IMR-90 (cell line): ENCODE data around the gene CENPP. TPM values are rescaled to one million over a fixed set of nuclear protein-coding genes. Genes with fewer than 3 reads are reported as not detected.

Experiments used
- ATAC-seq: fragments of 200-7000 bp; cut with Tn5 transposase; 2 replicates; pipeline ENCODE4 v1.9.1; 2020; ENCODE audit warnings: low read depth, mild to moderate bottlenecking, moderate library complexity
- BruUV-seq: library from RNA; stranded (reverse); fragments of 400-500 nt; replicated peaks from 2 replicates; lab custom pipeline; 2021; lab: Mats Ljungman, UMichigan
- CTCF ChIA-PET: fragments of 300-600 bp; formaldehyde crosslinking; extraction: SDS; loops from one replicate; lab custom pipeline; 2021; ENCODE audit warnings: antibody characterized with exemption; lab: Yijun Ruan, JAX
- POLR2A ChIA-PET: fragments of 300-600 bp; sonication (Branson Sonifier 250); formaldehyde crosslinking; loops from one replicate; lab custom pipeline; 2022; ENCODE audit warnings: antibody characterized with exemption; ENCODE audit not compliant: unreplicated experiment; lab: Charles Lee
- DNase-seq: peaks from one replicate; pipeline ENCODE4 v3.0.0; 2013
- H2AFZ ChIP-seq: replicated peaks from 2 replicates; pipeline ENCODE3; 2013; ENCODE audit warnings: low read length, mild to moderate bottlenecking; ENCODE audit not compliant: poor library complexity
- H2AK5ac ChIP-seq: 2 replicates; pipeline ENCODE4 v1.6.1; 2013; ENCODE audit warnings: low read depth, low read length, inconsistent platforms
- H2AK9ac ChIP-seq: replicated peaks from 2 replicates; pipeline ENCODE3; 2013; ENCODE audit warnings: mild to moderate bottlenecking, low read depth, low read length, moderate library complexity; ENCODE audit not compliant: poor library complexity
- H2BK120ac ChIP-seq: 2 replicates; pipeline ENCODE4 v1.6.1; 2013; ENCODE audit warnings: low read depth, low read length, inconsistent platforms
- H2BK15ac ChIP-seq: 3 replicates; pipeline ENCODE4 v1.6.1; 2013; ENCODE audit warnings: low read depth, low read length, inconsistent platforms
- H2BK20ac ChIP-seq: 2 replicates; pipeline ENCODE4 v1.6.1; 2013; ENCODE audit warnings: low read depth, mild to moderate bottlenecking, inconsistent platforms, low read length, moderate library complexity
- H2BK5ac ChIP-seq: 2 replicates; pipeline ENCODE4 v1.6.1; 2013; ENCODE audit warnings: mild to moderate bottlenecking, low read depth, low read length, inconsistent platforms; ENCODE audit not compliant: poor library complexity, severe bottlenecking
- H3K14ac ChIP-seq: replicated peaks from 2 replicates; pipeline ENCODE4 v1.6.1; 2013; ENCODE audit warnings: low read depth, low read length, inconsistent platforms
- H3K18ac ChIP-seq: 2 replicates; pipeline ENCODE4 v1.6.1; 2013; ENCODE audit warnings: low read depth, low read length, control low read depth
- H3K23ac ChIP-seq: 2 replicates; pipeline ENCODE4 v1.6.1; 2013; ENCODE audit warnings: low read depth, low read length, inconsistent platforms
- H3K27ac ChIP-seq: 2 replicates; pipeline ENCODE4 v1.5.1; 2013; ENCODE audit warnings: mild to moderate bottlenecking, control low read depth, low read length; ENCODE audit not compliant: insufficient read depth
- H3K27me3 ChIP-seq: 2 replicates; pipeline ENCODE4 v1.6.1; 2013; ENCODE audit warnings: low read length; ENCODE audit not compliant: control insufficient read depth, insufficient read depth
- H3K36me3 ChIP-seq: 2 replicates; pipeline ENCODE4 v1.6.1; 2013; ENCODE audit warnings: low read length, mixed read lengths; ENCODE audit not compliant: control insufficient read depth, insufficient read depth
- H3K4ac ChIP-seq: 2 replicates; pipeline ENCODE4 v1.6.1; 2013; ENCODE audit warnings: low read depth, low read length, inconsistent platforms
- H3K4me1 ChIP-seq: 2 replicates; pipeline ENCODE4 v1.6.1; 2013; ENCODE audit warnings: low read length, mixed read lengths; ENCODE audit not compliant: control insufficient read depth, insufficient read depth
- H3K4me2 ChIP-seq: 2 replicates; pipeline ENCODE4 v1.6.1; 2013; ENCODE audit warnings: low read depth, mild to moderate bottlenecking, control low read depth, low read length, moderate library complexity
- H3K4me3 ChIP-seq: 2 replicates; pipeline ENCODE4 v1.5.1; 2013; ENCODE audit warnings: low read depth, mild to moderate bottlenecking, control low read depth, low read length, moderate library complexity; ENCODE audit not compliant: insufficient read depth
- H3K56ac ChIP-seq: 2 replicates; pipeline ENCODE4 v1.6.1; 2013; ENCODE audit warnings: low read length, inconsistent platforms; ENCODE audit not compliant: insufficient read depth; ENCODE audit errors: extremely low read depth
- H3K79me1 ChIP-seq, 2 experiments: 2 replicates each; pipeline ENCODE4 v1.6.1; 2013; ENCODE audit warnings: low read length in 2 of 2, inconsistent platforms in 1 of 2, low read depth in 1 of 2
- H3K9ac ChIP-seq: 2 replicates; pipeline ENCODE4 v1.6.1; 2013; ENCODE audit warnings: low read depth, low read length, control low read depth
- H3K9me1 ChIP-seq: 2 replicates; pipeline ENCODE4 v1.6.1; 2013; ENCODE audit warnings: low read length, inconsistent platforms; ENCODE audit not compliant: insufficient read depth
- H3K9me3 ChIP-seq: 2 replicates; pipeline ENCODE4 v1.6.1; 2013; ENCODE audit warnings: low read length; ENCODE audit not compliant: control insufficient read depth, insufficient read depth
- H4K20me1 ChIP-seq: 2 replicates; pipeline ENCODE4 v1.6.1; 2013; ENCODE audit warnings: low read length, inconsistent platforms; ENCODE audit not compliant: insufficient read depth
- H4K5ac ChIP-seq: 2 replicates; pipeline ENCODE4 v1.6.1; 2013; ENCODE audit warnings: mild to moderate bottlenecking, low read depth, low read length, control low read depth
- H4K8ac ChIP-seq, 2 experiments: 2 replicates each; pipeline ENCODE4 v1.6.1; 2013; ENCODE audit warnings: low read depth in 2 of 2, low read length in 2 of 2, control low read depth in 1 of 2, inconsistent platforms in 1 of 2
- H4K91ac ChIP-seq: 2 replicates; pipeline ENCODE4 v1.6.1; 2013; ENCODE audit warnings: low read depth, low read length, inconsistent platforms; ENCODE audit not compliant: insufficient read depth
- ELK1 ChIP-seq: fragments of 150-350 bp; IDR thresholded peaks from 2 replicates; pipeline ENCODE4 v1.6.1; 2016; ENCODE audit warnings: low read depth, mild to moderate bottlenecking, low read length, moderate library complexity, borderline replicate concordance
- MXI1 ChIP-seq: IDR thresholded peaks from 2 replicates; pipeline ENCODE4 v1.6.1; 2012; ENCODE audit warnings: low read depth, mild to moderate bottlenecking, low read length, moderate library complexity, borderline replicate concordance
- NFE2L2 ChIP-seq: fragments of 150-350 bp; IDR thresholded peaks from 2 replicates; pipeline ENCODE4 v1.6.1; 2016; ENCODE audit warnings: low read depth, mild to moderate bottlenecking, low read length
- WGBS, 2 experiments: methylation state at CpG; one replicate each; pipeline versions ENCODE4 v1.1.5 to v1.1.7; 2013; ENCODE audit warnings: missing lambda C conversion rate in 2 of 2; ENCODE audit not compliant: insufficient read length in 1 of 2; ENCODE audit errors: extremely low coverage in 2 of 2; 5-methylcytosine and 5-hydroxymethylcytosine counted together
- dilution Hi-C: fragments of 300-500 bp; cut with HindIII; formaldehyde crosslinking; loops from one replicate; pipeline ENCODE4 v1.14.3; 2018; ENCODE audit warnings: low sequenced_read_pairs; ENCODE audit not compliant: unreplicated experiment
- in situ Hi-C: fragments of 300-500 bp; cut with MboI; formaldehyde crosslinking; loops from 3 replicates; pipeline ENCODE4 v1.14.3; 2019; ENCODE audit warnings: low sequenced_read_pairs, inconsistent platforms, mixed read lengths
- intact Hi-C: fragments of 100-400 bp; cut with micrococcal nuclease; formaldehyde crosslinking; loops from 2 replicates; pipeline ENCODE4 v1.10.0; 2022
- polyA plus RNA-seq, 3 experiments: library from polyadenylated mRNA; depleted of rRNA; stranded (reverse); fragments of >200 nt; gene quantifications; 2 replicates each; pipeline ENCODE4 v1.2.3, GENCODE V29; 2012; ENCODE audit warnings: low replicate concordance in 1 of 3
- total RNA-seq: library from RNA; depleted of rRNA; stranded (reverse); fragments of >200 nt; gene quantifications from 2 replicates; pipeline ENCODE4 v1.2.3, GENCODE V29; 2012

CENPP gene
- total and polyA plus RNA-seq, 2 of the 4 experiments (the other 2 are of a cell fraction), result 1.4 to 2.0 TPM

- H3K9me3 ChIP-seq, result no peaks in the 10 kb centered on the region
- no peak overlapping the region for H3K4ac ChIP-seq
- no peak overlapping the region for H2BK20ac ChIP-seq
- TF ChIP-seq NFE2L2, result no peak
- TF ChIP-seq ELK1, result no peak
- TF ChIP-seq MXI1, result no peak
- H2BK5ac ChIP-seq, result no peak overlapping the region
- no peak overlapping the region for H2BK15ac ChIP-seq
- no peaks in the 10 kb centered on the region for H3K79me1 ChIP-seq
- H4K8ac ChIP-seq, result no peak overlapping the region
- H3K4me2 ChIP-seq, result no peak overlapping the region
- H3K27me3 ChIP-seq, result no peaks in the 10 kb centered on the region
- DNase-seq (no peak), ATAC-seq (no peak)
- no TSS peak for BruUV-seq
- no peak overlapping the region for H3K27ac ChIP-seq
- H2BK120ac ChIP-seq, result no peak overlapping the region
- no peak overlapping the region for H2AK5ac ChIP-seq
- H3K36me3 ChIP-seq, result no peaks in the 10 kb centered on the region
- H4K5ac ChIP-seq, result no peak overlapping the region
- no peaks in the 10 kb centered on the region for H4K20me1 ChIP-seq
- no peak overlapping the region for H2AK9ac ChIP-seq
- CTCF ChIA-PET, result interaction anchor here (0.7 kb wide), 1 partner anchor 18 kb away, joined by 3 read pairs; no protein-coding TSS in a partner anchor
- in situ Hi-C loops, result no loop called here
- dilution Hi-C loops, result no loop called here
- H3K23ac ChIP-seq, result no peak overlapping the region
- H2AFZ ChIP-seq, result no peak overlapping the region
- H3K18ac ChIP-seq, result no peak overlapping the region
- no peak overlapping the region for H3K14ac ChIP-seq
- no peaks in the 10 kb centered on the region for H3K4me1 ChIP-seq
- no peak overlapping the region for H4K91ac ChIP-seq
- POLR2A ChIA-PET, result no interaction called here
- no peak overlapping the region for H3K9ac ChIP-seq
- intact Hi-C loops, result no loop called here
- no peaks in the 10 kb centered on the region; the same call in 1 of the 2 replicates for H3K9me1 ChIP-seq
- WGBS, 2 experiments, result no CpG with 5 or more reads among the region's 1 CpG
- no peak overlapping the region for H3K56ac ChIP-seq
- H3K4me3 ChIP-seq, result no peak overlapping the region
These were observed 202.7 kb downstream of the CENPP start for GRCh38 chr9:92528522-92528849.
